D721Med (cell line): ENCODE data around the gene ACER3.
"Not testable (repeated sequence)": the region's sequence is repeated elsewhere in the genome, so short reads cannot be mapped to it uniquely, and the experiment has no call there.

ENCODE experiments used
- DNase-seq: peaks from one replicate; pipeline ENCODE4 v3.0.0; 2011; ENCODE audit warnings: low spot score; ENCODE audit not compliant: insufficient read length
- FAIRE-seq: peaks from 2 replicates; lab custom pipeline; 2011; peaks lifted over from hg19 to GRCh38; lab: Jason Lieb, UNC
- TF ChIP-seq, protein P1 (sequence below): IDR thresholded peaks from 2 replicates; pipeline ENCODE4 v1.5.1; 2012; ENCODE audit warnings: mild to moderate bottlenecking, control low read depth; ENCODE audit not compliant: insufficient read depth; ENCODE audit errors: missing control alignments

The ACER3 gene

DNA sequence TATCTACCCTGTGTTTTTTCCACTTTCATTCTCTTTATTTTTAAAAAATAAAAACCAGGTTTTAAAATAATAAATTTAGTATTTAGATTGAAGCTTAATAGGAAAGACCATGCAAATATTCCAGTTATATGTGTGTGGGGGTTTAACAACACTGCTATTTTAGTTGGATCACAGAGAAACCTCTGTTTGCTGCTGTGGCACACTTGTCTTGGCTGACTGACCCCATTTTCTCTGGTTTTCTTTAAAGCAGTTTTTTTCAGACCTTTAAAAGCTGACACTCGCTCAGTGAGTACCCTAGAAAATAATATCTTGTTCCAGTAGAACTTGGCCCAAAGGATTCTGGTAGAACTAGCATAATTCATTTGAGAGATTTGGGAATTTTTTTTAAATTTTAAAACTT is 31.6 kb downstream of the ACER3 start:
- FAIRE-seq, result no peak
- TF ChIP-seq, protein P1, sequence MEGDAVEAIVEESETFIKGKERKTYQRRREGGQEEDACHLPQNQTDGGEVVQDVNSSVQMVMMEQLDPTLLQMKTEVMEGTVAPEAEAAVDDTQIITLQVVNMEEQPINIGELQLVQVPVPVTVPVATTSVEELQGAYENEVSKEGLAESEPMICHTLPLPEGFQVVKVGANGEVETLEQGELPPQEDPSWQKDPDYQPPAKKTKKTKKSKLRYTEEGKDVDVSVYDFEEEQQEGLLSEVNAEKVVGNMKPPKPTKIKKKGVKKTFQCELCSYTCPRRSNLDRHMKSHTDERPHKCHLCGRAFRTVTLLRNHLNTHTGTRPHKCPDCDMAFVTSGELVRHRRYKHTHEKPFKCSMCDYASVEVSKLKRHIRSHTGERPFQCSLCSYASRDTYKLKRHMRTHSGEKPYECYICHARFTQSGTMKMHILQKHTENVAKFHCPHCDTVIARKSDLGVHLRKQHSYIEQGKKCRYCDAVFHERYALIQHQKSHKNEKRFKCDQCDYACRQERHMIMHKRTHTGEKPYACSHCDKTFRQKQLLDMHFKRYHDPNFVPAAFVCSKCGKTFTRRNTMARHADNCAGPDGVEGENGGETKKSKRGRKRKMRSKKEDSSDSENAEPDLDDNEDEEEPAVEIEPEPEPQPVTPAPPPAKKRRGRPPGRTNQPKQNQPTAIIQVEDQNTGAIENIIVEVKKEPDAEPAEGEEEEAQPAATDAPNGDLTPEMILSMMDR, result no peak
- no peak for DNase-seq

DNA sequence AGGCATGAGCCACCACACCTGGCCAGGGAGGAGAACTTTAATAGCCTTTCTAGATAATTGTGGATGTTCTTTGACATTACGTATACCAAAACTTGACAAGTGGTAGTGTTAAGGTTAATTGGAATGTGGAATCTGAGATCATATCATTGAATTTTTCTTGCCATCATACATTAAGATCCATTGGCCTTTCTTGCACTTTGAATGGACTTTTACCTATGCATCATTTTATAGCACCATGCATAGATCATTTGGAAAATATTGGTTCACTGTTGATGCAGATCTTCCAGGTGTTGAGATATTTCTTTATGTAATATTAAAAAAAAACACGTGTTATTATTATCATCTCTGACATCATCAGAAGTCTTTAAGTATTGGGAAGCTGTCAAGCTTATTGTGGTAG is 36.5 kb downstream of the ACER3 start:
- TF ChIP-seq, protein P1, result no peak
- no peak for DNase-seq
- FAIRE-seq, result peak; percentile 25

DNA sequence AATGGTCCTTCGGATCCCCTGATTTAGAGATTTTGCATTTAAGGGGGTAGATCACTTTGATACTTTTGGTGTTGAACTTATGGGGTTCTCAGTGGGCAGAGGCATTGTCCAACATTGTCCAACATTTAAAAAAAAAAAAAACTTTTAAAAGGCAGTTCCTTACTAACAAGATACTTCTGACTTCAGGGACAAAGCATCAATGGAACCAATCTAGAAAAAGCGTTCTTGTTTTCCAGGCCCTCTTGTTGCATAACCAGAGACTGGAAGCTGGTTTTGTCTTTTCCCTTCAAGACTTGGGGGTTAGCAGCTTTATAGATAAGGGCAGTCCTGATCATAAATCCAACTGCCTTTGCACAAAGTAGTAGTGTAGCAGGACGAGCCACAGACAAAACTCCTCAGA is 40.4 kb downstream of the ACER3 start:
- no peak for FAIRE-seq
- no peak for DNase-seq
- TF ChIP-seq, protein P1, result no peak

DNA sequence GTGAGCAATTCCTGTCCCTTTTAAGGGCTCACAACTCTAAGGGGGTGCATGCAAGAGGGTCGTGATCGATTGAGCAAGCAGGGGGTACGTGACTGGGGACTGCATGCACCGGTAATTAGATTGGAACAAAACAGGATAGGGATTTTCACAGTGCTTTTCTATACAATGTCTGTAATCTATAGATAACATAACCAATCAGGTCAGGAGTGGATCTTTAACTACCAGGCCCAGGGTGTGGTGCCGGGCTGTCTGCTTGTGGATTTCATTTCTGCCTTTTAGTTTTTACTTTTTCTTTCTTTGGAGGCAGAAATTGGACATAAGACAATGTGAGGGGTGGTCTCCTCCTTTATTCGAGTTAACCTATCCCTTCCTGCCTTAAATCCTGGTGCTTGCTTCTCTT is 40.9 kb downstream of the ACER3 start:
- FAIRE-seq, DNase-seq: not testable (repeated sequence)

DNA sequence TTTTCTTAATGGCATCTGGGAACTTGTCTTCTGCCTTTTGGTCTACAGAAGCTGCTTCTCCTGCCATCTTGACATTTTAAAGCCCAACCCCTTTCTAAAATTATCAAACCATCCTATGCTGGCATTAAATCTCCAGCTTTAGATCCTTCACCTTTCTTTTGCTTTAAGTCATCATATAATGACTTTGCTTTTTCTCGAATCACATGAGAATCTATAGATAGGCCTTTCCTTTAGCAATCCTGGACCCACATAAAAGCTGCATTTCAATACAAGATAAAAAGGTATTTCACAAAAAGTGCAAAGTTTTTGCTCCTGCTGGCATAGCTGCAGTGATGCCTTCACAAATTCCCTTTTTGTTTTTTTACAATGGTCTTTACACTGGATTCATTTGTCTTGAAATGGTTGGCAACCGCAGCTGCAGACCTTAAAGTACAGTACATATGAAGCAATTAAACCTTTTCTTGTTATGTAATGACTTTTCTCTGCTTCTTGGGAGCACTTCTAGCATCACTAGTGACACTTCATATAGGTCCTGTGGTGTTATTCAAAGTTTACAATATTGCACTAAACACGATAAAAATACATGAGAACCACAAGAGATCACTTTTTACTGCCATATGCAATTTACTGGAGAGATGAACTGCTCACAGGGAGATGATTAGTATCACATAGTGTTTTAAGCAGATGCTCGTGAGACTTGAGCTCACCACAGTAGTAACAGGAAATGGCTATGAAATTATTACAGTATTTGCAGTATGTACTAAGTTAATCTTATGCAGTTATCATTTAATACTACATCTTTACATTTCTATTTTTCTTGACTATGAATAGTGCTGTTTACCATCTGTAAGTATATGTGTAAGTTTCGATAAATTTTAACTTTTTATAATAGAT is 41.6 kb downstream of the ACER3 start:
- FAIRE-seq (no peak), DNase-seq (no peak)
- TF ChIP-seq, protein P1, result no peak

DNA sequence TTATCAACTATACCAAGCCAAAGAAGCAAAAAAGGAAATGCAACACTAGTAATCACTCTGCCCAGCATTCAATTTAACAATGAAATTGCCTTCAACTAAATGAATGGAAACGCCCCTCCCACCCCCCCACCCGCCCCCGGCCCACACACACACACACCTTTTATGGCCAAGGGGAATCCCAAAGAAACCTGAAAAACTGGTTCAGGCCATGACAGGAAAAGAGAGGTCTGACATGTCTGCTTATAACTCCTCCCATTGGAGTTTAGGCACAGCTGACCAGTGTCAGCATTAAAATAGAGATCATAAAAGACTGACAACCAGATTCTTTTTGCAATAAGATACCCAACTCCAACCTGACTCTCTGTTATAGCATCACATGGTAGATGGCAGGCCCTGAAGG is 42.6 kb downstream of the ACER3 start:
- TF ChIP-seq, protein P1, result no peak
- FAIRE-seq (no peak), DNase-seq (no peak)

DNA sequence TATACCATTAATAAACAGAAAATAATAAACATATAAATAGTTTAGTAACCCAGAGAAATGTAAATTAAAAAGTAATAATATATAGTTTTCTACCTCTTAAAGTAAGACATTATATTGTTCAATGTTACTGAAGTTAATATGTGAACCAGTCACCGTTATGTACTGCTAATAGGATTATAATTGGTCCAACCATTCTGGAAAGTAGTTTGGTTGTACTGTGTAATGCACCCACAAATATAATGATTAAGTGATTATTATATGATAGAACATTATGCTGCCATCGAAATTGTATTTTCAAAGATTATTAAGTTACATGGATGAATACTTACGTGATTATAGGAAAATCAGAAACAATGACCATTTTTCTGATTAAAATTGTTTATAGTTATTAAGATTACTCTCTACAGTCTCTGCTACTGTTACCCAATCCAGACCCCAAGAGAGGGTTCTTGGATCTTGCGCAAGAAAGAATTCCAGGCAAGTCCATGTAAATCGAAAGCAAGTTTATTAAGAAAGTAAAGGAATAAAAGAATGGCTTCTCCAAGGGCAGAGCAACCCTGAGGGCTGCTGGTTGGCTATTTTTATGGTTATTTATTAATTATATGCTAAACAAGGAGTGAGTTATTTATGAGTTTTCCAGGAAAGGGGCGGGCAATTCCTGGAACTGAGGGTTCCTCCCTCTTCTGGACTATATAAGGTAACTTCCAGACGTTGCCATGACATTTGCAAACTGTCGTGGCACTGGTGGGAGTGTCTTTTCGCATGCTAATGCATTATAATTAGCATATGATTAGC is 50.1 kb downstream of the ACER3 start:
- TF ChIP-seq, protein P1, result no peak
- FAIRE-seq (no peak), DNase-seq (no peak)
